Prostate gland (tissue), 2 donors: ENCODE results near the gene ADSS2.

Experiments
- POLR2A ChIP-seq: fragments of 450-650 bp; IDR thresholded peaks from one replicate; pipeline ENCODE4 v1.6.1; 2016; ENCODE audit warnings: antibody characterized with exemption, mild to moderate bottlenecking
- POLR2AphosphoS5 ChIP-seq: sonication (generic); formaldehyde crosslinking; IDR thresholded peaks from one replicate; pipeline ENCODE4 v1.6.1; 2017; ENCODE audit warnings: antibody characterized with exemption
- TF ChIP-seq, protein P1 (sequence below), 4 experiments: fragments of 200-600 bp in 2 of 4; fragments of 450-650 bp in 2 of 4; sonication (generic) in 2 of 4; IDR thresholded peaks; 1 replicate in 3 of 4; 2 replicates in 1 of 4; pipeline ENCODE4 v1.5.1; 2016 to 2019; ENCODE audit warnings: antibody characterized with exemption in 4 of 4, mild to moderate bottlenecking in 2 of 4, moderate library complexity in 2 of 4

GRCh38 chr1:244466724-244467123, 15.0 kb upstream of the ADSS2 start:
- TF ChIP-seq, protein P1, sequence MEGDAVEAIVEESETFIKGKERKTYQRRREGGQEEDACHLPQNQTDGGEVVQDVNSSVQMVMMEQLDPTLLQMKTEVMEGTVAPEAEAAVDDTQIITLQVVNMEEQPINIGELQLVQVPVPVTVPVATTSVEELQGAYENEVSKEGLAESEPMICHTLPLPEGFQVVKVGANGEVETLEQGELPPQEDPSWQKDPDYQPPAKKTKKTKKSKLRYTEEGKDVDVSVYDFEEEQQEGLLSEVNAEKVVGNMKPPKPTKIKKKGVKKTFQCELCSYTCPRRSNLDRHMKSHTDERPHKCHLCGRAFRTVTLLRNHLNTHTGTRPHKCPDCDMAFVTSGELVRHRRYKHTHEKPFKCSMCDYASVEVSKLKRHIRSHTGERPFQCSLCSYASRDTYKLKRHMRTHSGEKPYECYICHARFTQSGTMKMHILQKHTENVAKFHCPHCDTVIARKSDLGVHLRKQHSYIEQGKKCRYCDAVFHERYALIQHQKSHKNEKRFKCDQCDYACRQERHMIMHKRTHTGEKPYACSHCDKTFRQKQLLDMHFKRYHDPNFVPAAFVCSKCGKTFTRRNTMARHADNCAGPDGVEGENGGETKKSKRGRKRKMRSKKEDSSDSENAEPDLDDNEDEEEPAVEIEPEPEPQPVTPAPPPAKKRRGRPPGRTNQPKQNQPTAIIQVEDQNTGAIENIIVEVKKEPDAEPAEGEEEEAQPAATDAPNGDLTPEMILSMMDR (IDR thresholded peaks at IDR 0.05), result no peak
- TF ChIP-seq POLR2AphosphoS5 (no peak), POLR2A (no peak)
